HEK293T (cell line): Measurements from ENCODE around the gene CFAP68.

ENCODE experiments used
- CTCF ChIA-PET: fragments of 350-600 bp; formaldehyde crosslinking; extraction: SDS; loops from one replicate; lab custom pipeline; 2021; ENCODE audit warnings: antibody characterized with exemption, inconsistent platforms; lab: Yijun Ruan, JAX
- POLR2A ChIA-PET: fragments of 350-600 bp; formaldehyde crosslinking; extraction: SDS; loops from one replicate; lab custom pipeline; 2020; ENCODE audit warnings: antibody characterized with exemption, inconsistent platforms; lab: Yijun Ruan, JAX
- DNase-seq: peaks from one replicate; pipeline ENCODE4 v3.0.0; 2012; ENCODE audit warnings: mixed read lengths; ENCODE audit errors: extremely low spot score
- ARNT ChIP-seq: fragments of 450-650 bp; IDR thresholded peaks from 2 replicates; pipeline ENCODE4 v1.6.1; 2017; ENCODE audit warnings: mild to moderate bottlenecking
- BHLHE40 ChIP-seq: fragments of 450-650 bp; IDR thresholded peaks from 2 replicates; pipeline ENCODE4 v1.6.1; 2016; ENCODE audit warnings: mild to moderate bottlenecking, moderate library complexity, borderline replicate concordance
- CTBP1 ChIP-seq: fragments of 450-650 bp; IDR thresholded peaks from 2 replicates; pipeline ENCODE4 v1.6.1; 2016; ENCODE audit warnings: borderline replicate concordance
- ELF4 ChIP-seq: fragments of 450-650 bp; IDR thresholded peaks from 2 replicates; pipeline ENCODE4 v1.6.1; 2017; ENCODE audit warnings: antibody characterized with exemption
- FOXA1 ChIP-seq: fragments of 450-650 bp; IDR thresholded peaks from 2 replicates; pipeline ENCODE4 v1.6.1; 2016; ENCODE audit warnings: mild to moderate bottlenecking
- FOXK2 ChIP-seq: fragments of 450-650 bp; IDR thresholded peaks from 2 replicates; pipeline ENCODE4 v1.6.1; 2016; ENCODE audit warnings: mild to moderate bottlenecking
- FOXM1 ChIP-seq: fragments of 450-650 bp; IDR thresholded peaks from 2 replicates; pipeline ENCODE4 v1.6.1; 2017; ENCODE audit warnings: mild to moderate bottlenecking, borderline replicate concordance
- HDGF ChIP-seq: fragments of 450-650 bp; IDR thresholded peaks from 2 replicates; pipeline ENCODE4 v1.6.1; 2017; ENCODE audit warnings: antibody characterized with exemption, borderline replicate concordance
- L3MBTL2 ChIP-seq: fragments of 450-650 bp; conservative IDR thresholded peaks from 2 replicates; pipeline ENCODE4 v1.6.1; 2016; ENCODE audit warnings: mild to moderate bottlenecking
- LEF1 ChIP-seq: fragments of 450-650 bp; IDR thresholded peaks from 2 replicates; pipeline ENCODE4 v1.6.1; 2017; ENCODE audit warnings: mild to moderate bottlenecking, borderline replicate concordance
- NFRKB ChIP-seq: fragments of 450-650 bp; IDR thresholded peaks from 2 replicates; pipeline ENCODE4 v1.6.1; 2016; ENCODE audit warnings: mild to moderate bottlenecking, moderate library complexity
- SP1 ChIP-seq: fragments of 450-650 bp; IDR thresholded peaks from 2 replicates; pipeline ENCODE4 v1.6.1; 2017
- SUZ12 ChIP-seq: fragments of 450-650 bp; IDR thresholded peaks from 2 replicates; pipeline ENCODE4 v1.6.1; 2016; ENCODE audit warnings: mild to moderate bottlenecking
- TARDBP ChIP-seq: fragments of 450-650 bp; IDR thresholded peaks from 2 replicates; pipeline ENCODE4 v1.6.1; 2016
- ZNF384 ChIP-seq: fragments of 450-650 bp; IDR thresholded peaks from 2 replicates; pipeline ENCODE4 v1.6.1; 2016
- TF ChIP-seq, protein P1 (sequence below): fragments of 450-650 bp; IDR thresholded peaks from 2 replicates; pipeline ENCODE4 v1.6.1; 2016

CFAP68 gene

DNA sequence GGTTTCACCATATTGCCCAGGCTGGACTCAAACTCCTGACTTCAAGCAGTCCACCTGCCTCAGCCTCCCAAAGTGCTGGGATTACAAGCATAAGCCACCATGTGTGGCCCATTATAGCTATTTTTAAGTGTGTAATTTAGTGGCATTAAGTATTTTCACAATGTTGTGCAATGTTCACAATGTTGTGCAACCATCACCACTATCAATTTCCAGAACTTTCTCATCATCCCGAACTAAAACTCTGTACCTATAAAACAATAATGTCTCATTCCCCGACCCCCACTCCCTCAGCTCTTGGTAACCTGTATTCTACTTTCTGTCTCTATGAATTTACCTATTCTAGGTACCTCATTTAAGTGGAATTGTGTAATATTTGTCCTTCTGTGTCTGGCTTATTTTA, 7.5 kb downstream of the CFAP68 start:
- CTCF ChIA-PET = interaction anchor here (0.8 to 0.9 kb wide), 2 partner anchors 9 to 282 kb away, joined by 3 to 4 read pairs; no protein-coding TSS in a partner anchor
- TF ChIP-seq TARDBP (no peak), NFRKB (no peak), BHLHE40 (no peak), ZNF384 (no peak), FOXA1 (no peak), LEF1 (no peak)
- DNase-seq = no peak
- POLR2A ChIA-PET = interaction anchor here (1.0 kb wide), 1 partner anchor 40 kb away, joined by 4 read pairs; no protein-coding TSS in a partner anchor

DNA sequence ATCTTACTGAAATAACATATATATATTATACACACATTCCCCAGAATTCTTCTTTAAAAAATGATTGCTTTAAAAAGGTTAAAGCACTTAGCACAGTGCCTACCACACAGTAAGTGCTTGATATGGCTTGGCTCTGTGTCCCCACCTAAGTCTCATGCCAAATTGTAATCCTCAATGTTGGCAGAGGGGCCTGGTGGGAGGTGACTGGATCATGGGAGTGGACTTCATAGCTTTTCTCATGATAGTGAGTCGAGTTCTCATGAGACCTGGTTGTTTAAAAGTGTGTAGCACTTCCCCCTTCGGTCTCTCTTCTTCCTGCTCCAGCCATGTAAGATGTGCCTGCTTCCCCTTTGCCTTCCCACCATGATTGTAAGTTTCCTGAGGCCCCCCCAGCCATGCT, 26.1 kb downstream of the CFAP68 start:
- CTCF ChIA-PET = no interaction called here
- POLR2A ChIA-PET = no interaction called here
- TF ChIP-seq ARNT (no peak), HDGF (no peak), L3MBTL2 (no peak), SUZ12 (no peak), TARDBP (no peak), BHLHE40 (no peak), LEF1 (no peak), NFRKB (no peak), CTBP1 (no peak), ZNF384 (no peak), FOXK2 (no peak)
- TF ChIP-seq, protein P1, sequence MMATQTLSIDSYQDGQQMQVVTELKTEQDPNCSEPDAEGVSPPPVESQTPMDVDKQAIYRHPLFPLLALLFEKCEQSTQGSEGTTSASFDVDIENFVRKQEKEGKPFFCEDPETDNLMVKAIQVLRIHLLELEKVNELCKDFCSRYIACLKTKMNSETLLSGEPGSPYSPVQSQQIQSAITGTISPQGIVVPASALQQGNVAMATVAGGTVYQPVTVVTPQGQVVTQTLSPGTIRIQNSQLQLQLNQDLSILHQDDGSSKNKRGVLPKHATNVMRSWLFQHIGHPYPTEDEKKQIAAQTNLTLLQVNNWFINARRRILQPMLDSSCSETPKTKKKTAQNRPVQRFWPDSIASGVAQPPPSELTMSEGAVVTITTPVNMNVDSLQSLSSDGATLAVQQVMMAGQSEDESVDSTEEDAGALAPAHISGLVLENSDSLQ = no peak
- no peak for DNase-seq

DNA sequence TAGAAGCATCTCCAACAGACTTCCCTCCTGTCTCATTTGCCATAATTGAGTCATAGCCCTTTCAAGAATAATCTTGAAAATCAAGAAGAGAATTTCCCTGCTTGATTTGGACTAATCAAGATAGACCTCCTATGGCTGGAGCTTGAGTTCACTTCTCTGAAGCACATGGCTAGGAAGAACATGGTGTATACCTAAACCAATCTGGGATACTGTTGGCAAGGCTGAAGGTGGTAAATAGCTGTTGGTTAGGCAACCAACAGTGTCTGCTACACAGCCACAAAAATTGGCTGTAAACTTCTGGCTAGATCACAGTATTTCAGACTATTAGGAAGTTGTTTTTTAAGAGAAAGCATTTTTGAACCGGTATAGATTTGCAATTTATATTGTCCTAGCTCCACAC, 27.3 kb downstream of the CFAP68 start:
- POLR2A ChIA-PET = no interaction called here
- DNase-seq = no peak
- TF ChIP-seq CTBP1 = no peak
- TF ChIP-seq ARNT = no peak
- TF ChIP-seq, protein P1 = no peak
- TF ChIP-seq HDGF = no peak
- TF ChIP-seq LEF1 = no peak
- no peak for TF ChIP-seq FOXA1
- TF ChIP-seq ZNF384 = no peak
- TF ChIP-seq NFRKB = no peak
- TF ChIP-seq FOXM1 = no peak
- TF ChIP-seq SP1 = no peak
- CTCF ChIA-PET = no interaction called here

DNA sequence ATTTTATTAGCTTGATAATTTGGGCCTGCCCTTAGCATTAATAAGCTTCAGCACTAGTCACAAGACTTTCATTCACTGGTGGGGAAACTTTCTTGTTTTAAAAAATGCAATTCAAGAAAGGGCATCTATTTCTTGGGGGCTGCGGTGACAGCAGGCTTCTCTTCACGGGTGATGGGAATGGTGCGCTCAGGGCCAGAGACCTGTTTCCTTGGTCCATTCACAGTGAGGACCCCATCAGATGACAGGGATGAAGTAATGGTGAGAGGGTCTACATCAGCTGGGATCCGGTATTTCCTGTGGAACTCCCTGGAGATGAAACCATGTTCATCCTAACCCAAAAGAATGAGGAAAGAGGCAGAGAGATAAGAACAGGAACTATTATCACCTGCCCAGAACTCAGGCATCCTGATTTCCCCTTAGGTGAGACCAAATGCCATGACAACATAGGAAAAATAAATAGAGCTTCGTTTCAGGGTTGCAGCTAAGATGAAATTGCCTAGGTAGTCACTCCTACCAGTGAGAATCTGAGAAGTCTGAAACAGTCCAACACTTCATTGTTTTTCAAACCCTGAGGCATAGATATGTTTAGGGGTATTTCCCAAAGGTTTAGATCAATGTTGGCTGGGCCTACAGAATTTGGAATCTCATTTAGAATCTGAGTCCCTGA, 29.4 kb downstream of the CFAP68 start:
- no peak for DNase-seq
- POLR2A ChIA-PET = interaction anchor here (1.1 kb wide), 1 partner anchor 18 kb away, joined by 3 read pairs; no protein-coding TSS in a partner anchor
- CTCF ChIA-PET = no interaction called here
- TF ChIP-seq ARNT = no peak
- no peak for TF ChIP-seq ZNF384
- no peak for TF ChIP-seq NFRKB
- no peak for TF ChIP-seq TARDBP
- no peak for TF ChIP-seq HDGF
- no peak for TF ChIP-seq L3MBTL2
- TF ChIP-seq BHLHE40 = no peak
- no peak for TF ChIP-seq SP1

DNA sequence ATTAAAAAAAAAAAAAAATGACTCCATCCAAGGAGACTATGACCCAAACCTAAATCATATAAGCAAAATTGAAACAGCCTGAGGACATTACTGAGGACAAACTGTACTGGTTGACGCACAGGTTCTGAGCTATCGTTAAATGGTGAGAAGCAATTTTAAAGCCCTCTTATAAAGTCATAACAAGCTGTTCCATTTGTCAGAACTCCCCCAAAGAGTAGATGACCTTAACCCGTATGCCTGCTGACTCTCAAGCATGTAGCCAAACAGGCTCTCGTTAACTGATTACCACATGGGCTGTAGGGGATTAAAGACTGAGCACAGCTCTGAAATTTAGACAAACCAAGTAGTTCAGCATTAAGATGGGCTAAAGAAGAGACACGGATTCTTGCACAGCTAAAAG, 30.0 kb downstream of the CFAP68 start:
- CTCF ChIA-PET = interaction anchor here (1.4 kb wide), 1 partner anchor 17 kb away, joined by 4 read pairs; no protein-coding TSS in a partner anchor
- POLR2A ChIA-PET = interaction anchor here (1.1 kb wide), 1 partner anchor 18 kb away, joined by 3 read pairs; no protein-coding TSS in a partner anchor

More for the DNA sequence above, 30.0 kb downstream of the CFAP68 start:
- DNase-seq = no peak
- TF ChIP-seq CTBP1 = no peak
- TF ChIP-seq ZNF384 = no peak
- TF ChIP-seq TARDBP = no peak
- no peak for TF ChIP-seq SP1
- TF ChIP-seq L3MBTL2 = no peak
- TF ChIP-seq FOXK2 = no peak
- no peak for TF ChIP-seq FOXA1
- TF ChIP-seq HDGF = no peak
- no peak for TF ChIP-seq LEF1
- TF ChIP-seq BHLHE40 = no peak
- TF ChIP-seq SUZ12 = no peak
- no peak for TF ChIP-seq FOXM1
- no peak for TF ChIP-seq ARNT
- TF ChIP-seq, protein P1 = no peak
- no peak for TF ChIP-seq ELF4
- no peak for TF ChIP-seq NFRKB
